Ovary (tissue), 3 donors: ENCODE results near the gene UBAP1L.

Source experiments
- CTCF ChIP-seq, 3 donors: fragments of 450-650 bp in 2 of 3; fragments of 200-600 bp in 1 of 3; IDR thresholded peaks; one replicate each; pipeline versions ENCODE4 v1.5.1 to v1.8.0; 2016 to 2022; ENCODE audit warnings: antibody characterized with exemption in 3 of 3, mild to moderate bottlenecking in 1 of 3
- EP300 ChIP-seq: sonication (generic); formaldehyde crosslinking; IDR thresholded peaks from one replicate; pipeline ENCODE4 v1.6.1; 2017; ENCODE audit warnings: antibody characterized with exemption
- POLR2A ChIP-seq: fragments of 450-650 bp; IDR thresholded peaks from one replicate; pipeline ENCODE4 v1.6.1; 2017; ENCODE audit warnings: antibody characterized with exemption, mild to moderate bottlenecking, moderate library complexity
- donor health status: DM: no; HTN: no; CAD: no.

DNA sequence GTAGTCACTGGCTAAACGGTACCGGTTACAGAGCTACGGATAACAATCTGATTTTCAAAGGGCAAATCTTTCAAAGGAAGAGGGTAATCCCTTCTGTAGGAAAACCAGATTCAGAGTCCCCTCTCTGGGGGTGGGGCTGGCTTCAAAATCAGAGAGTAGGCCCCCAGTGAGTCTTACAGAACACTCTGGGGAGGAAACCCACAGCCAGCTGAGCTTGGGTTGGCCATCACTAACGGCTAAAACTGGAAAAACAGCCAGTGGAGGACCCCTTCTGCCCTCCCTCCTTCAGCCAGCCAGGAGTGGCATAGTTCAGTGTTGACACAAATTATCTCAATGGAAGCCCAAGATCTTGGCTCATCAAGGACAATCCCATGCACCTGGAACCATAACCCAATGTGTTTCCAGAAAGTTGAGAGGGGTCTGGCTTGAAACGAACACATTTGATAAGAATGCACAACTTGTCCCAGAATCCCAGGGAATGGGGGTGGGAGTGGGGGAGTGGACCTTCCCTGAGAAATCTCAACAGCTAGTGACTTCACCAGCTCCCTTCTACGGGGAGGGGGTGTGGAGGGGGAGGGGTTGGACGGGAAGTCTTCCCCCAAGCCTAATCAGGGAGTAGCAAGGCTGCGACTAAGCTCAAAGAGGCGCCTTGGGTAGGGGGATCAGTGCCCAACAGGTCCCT is 48.2 kb downstream of the UBAP1L start:
- TF ChIP-seq CTCF (IDR thresholded peaks at IDR 0.05): no peak
- TF ChIP-seq EP300: no peak
- TF ChIP-seq POLR2A: no peak
